Prostate gland (tissue), 2 donors: ENCODE results near the gene HAL. TPM values are rescaled to one million over a fixed set of nuclear protein-coding genes. Genes with fewer than 3 reads are reported as not detected.

Experiments
- DNase-seq: peaks from one replicate; pipeline ENCODE4 v3.0.0-alpha.2; 2019; ENCODE audit warnings: low spot score
- H3K27ac ChIP-seq, 2 donors: fragments of 200-600 bp; sonication (generic); 2 replicates each; pipeline ENCODE4 v1.5.1; 2017 to 2019
- H3K27me3 ChIP-seq: fragments of 200-600 bp; sonication (generic); replicated peaks from 2 replicates; pipeline ENCODE4 v1.5.1; 2019; ENCODE audit not compliant: insufficient read depth
- H3K36me3 ChIP-seq, 2 donors: fragments of 200-600 bp; sonication (generic); 1 replicate in 1 of 2; 2 replicates in 1 of 2; pipeline versions ENCODE4 v1.5.1 to v1.8.1; 2017 to 2019
- H3K4me1 ChIP-seq: fragments of 200-600 bp; sonication (generic); replicated peaks from 2 replicates; pipeline ENCODE4 v1.5.1; 2019
- H3K4me3 ChIP-seq, 2 donors: fragments of 200-600 bp; sonication (generic); 2 replicates each; pipeline ENCODE4 v1.5.1; 2017 to 2019
- H3K9me3 ChIP-seq: fragments of 200-600 bp; sonication (generic); 2 replicates; pipeline ENCODE4 v1.5.1; 2017
- CTCF ChIP-seq, 4 experiments: fragments of 200-600 bp in 2 of 4; fragments of 450-650 bp in 2 of 4; sonication (generic) in 2 of 4; IDR thresholded peaks; 1 replicate in 3 of 4; 2 replicates in 1 of 4; pipeline ENCODE4 v1.5.1; 2016 to 2019; ENCODE audit warnings: antibody characterized with exemption in 4 of 4, mild to moderate bottlenecking in 2 of 4, moderate library complexity in 2 of 4
- POLR2A ChIP-seq: fragments of 450-650 bp; IDR thresholded peaks from one replicate; pipeline ENCODE4 v1.6.1; 2016; ENCODE audit warnings: antibody characterized with exemption, mild to moderate bottlenecking
- POLR2AphosphoS5 ChIP-seq: sonication (generic); formaldehyde crosslinking; IDR thresholded peaks from one replicate; pipeline ENCODE4 v1.6.1; 2017; ENCODE audit warnings: antibody characterized with exemption
- WGBS: methylation state at CpG from one replicate; pipeline ENCODE4 v1.1.5; 2018; 5-methylcytosine and 5-hydroxymethylcytosine counted together
- intact Hi-C: fragments of 100-400 bp; cut with DNase I; formaldehyde crosslinking; loops from one replicate; pipeline ENCODE4 v1.14.2; 2022
- total RNA-seq, 2 donors: library from RNA; depleted of rRNA; stranded (reverse); fragments of >200 nt; gene quantifications; one replicate each; pipeline ENCODE4 v1.1.0, GENCODE V29; 2016

The HAL gene
- total RNA-seq, 2 donors from 2014 or later: 0.27 TPM; not detected in 1

- no peak overlapping the region for H3K4me3 ChIP-seq
- no peaks in the 10 kb centered on the region for H3K4me1 ChIP-seq
- H3K27ac ChIP-seq: no peak overlapping the region
- WGBS: 44% methylated on average over 5 of the region's 5 CpGs
- no peaks in the 10 kb centered on the region for H3K9me3 ChIP-seq
- H3K27me3 ChIP-seq: no peaks in the 10 kb centered on the region
- DNase-seq: no peak
- intact Hi-C loops: no loop called here
- no peaks in the 10 kb centered on the region for H3K36me3 ChIP-seq
- TF ChIP-seq POLR2A: no peak
- TF ChIP-seq POLR2AphosphoS5: no peak
- TF ChIP-seq CTCF (IDR thresholded peaks at IDR 0.05): no peak
Measured at GRCh38 chr12:95960241-95960640, 35.9 kb downstream of the HAL start.

- no peaks in the 10 kb centered on the region for H3K9me3 ChIP-seq
- WGBS: 76% methylated on average over 1 of the region's 1 CpG
- no peaks in the 10 kb centered on the region for H3K4me1 ChIP-seq
- no peaks in the 10 kb centered on the region for H3K27me3 ChIP-seq
- no peak overlapping the region for H3K4me3 ChIP-seq
- TF ChIP-seq POLR2AphosphoS5 (no peak), CTCF (IDR thresholded peaks at IDR 0.05) (no peak), POLR2A (no peak)
- H3K27ac ChIP-seq: no peak overlapping the region
- no peaks in the 10 kb centered on the region for H3K36me3 ChIP-seq
- intact Hi-C loops: no loop called here
- DNase-seq: no peak
Measured at GRCh38 chr12:95959107-95959506, 37.0 kb downstream of the HAL start.

GRCh38 chr12:95956557-95957145 lies 39.5 kb downstream of the HAL start:
- no peak overlapping the region for H3K27ac ChIP-seq
- H3K4me1 ChIP-seq: no peaks in the 10 kb centered on the region
- no peaks in the 10 kb centered on the region for H3K36me3 ChIP-seq
- no peak for DNase-seq
- 76% methylated on average over 24 of the region's 27 CpGs for WGBS
- no peaks in the 10 kb centered on the region for H3K9me3 ChIP-seq
- TF ChIP-seq POLR2AphosphoS5 (no peak), CTCF (IDR thresholded peaks at IDR 0.05) (no peak), POLR2A (no peak)
- intact Hi-C loops: no loop called here
- no peaks in the 10 kb centered on the region for H3K27me3 ChIP-seq
- no peak overlapping the region for H3K4me3 ChIP-seq

- no peak for DNase-seq
- intact Hi-C loops: no loop called here
- H3K9me3 ChIP-seq: no peaks in the 10 kb centered on the region
- 89% methylated on average over 7 of the region's 7 CpGs for whole genome bisulfite sequencing
- no peaks in the 10 kb centered on the region for H3K36me3 ChIP-seq
- H3K27me3 ChIP-seq: no peaks in the 10 kb centered on the region
- no peak overlapping the region for H3K4me3 ChIP-seq
- TF ChIP-seq CTCF (IDR thresholded peaks at IDR 0.05) (no peak), POLR2AphosphoS5 (no peak), POLR2A (no peak)
- H3K4me1 ChIP-seq: no peaks in the 10 kb centered on the region
- H3K27ac ChIP-seq: no peak overlapping the region
Measured at GRCh38 chr12:95955549-95956159, 40.5 kb downstream of the HAL start.

- H3K9me3 ChIP-seq: no peaks in the 10 kb centered on the region
- no peaks in the 10 kb centered on the region for H3K27me3 ChIP-seq
- no peak overlapping the region for H3K4me3 ChIP-seq
- WGBS: 64% methylated on average over 1 of the region's 1 CpG
- no peaks in the 10 kb centered on the region for H3K36me3 ChIP-seq
- DNase-seq: no peak
- no peak overlapping the region for H3K27ac ChIP-seq
- intact Hi-C loops: no loop called here
- no peaks in the 10 kb centered on the region for H3K4me1 ChIP-seq
- TF ChIP-seq POLR2A (no peak), POLR2AphosphoS5 (no peak), CTCF (IDR thresholded peaks at IDR 0.05) (no peak)
Measured at GRCh38 chr12:95953000-95953399, 43.1 kb downstream of the HAL start.
